Stimulated activated naive CD8-positive, alpha-beta T cell treated with anti-CD3 and anti-CD28 coated beads, Interleukin-15, amount 100 ng/mL, for 72 hours (primary cell): ENCODE measurements around the gene HK2.
"Not testable (repeated sequence)": the region's sequence is repeated elsewhere in the genome, so short reads cannot be mapped to it uniquely, and the experiment has no call there.

Source experiments
- ATAC-seq: fragments of 150-1000 bp; cut with Tn5 transposase; 2 replicates; pipeline ENCODE4 v1.10.0; 2021; ENCODE audit warnings: mild to moderate bottlenecking, moderate library complexity
- DNase-seq, 2 donors: peaks; one replicate each; pipeline ENCODE4 v3.0.0; 2021 to 2022
- H3K27ac Mint-ChIP-seq, 2 donors: one replicate each; pipeline ENCODE4 v1.8.0; 2022; ENCODE audit warnings: mild to moderate bottlenecking in 2 of 2, mixed read lengths in 2 of 2, moderate library complexity in 2 of 2
- H3K27me3 Mint-ChIP-seq: one replicate; pipeline ENCODE4 v1.8.0; 2022; ENCODE audit warnings: mixed read lengths
- H3K4me1 Mint-ChIP-seq: one replicate; pipeline ENCODE4 v1.8.0; 2022; ENCODE audit warnings: mild to moderate bottlenecking, mixed read lengths
- H3K4me3 Mint-ChIP-seq, 2 donors: one replicate each; pipeline ENCODE4 v1.8.0; 2022; ENCODE audit warnings: mild to moderate bottlenecking in 2 of 2, mixed read lengths in 2 of 2, moderate library complexity in 1 of 2
- H3K9me3 Mint-ChIP-seq, 2 donors: one replicate each; pipeline ENCODE4 v1.8.0; 2022; ENCODE audit warnings: mixed read lengths in 2 of 2

HK2 gene

DNA sequence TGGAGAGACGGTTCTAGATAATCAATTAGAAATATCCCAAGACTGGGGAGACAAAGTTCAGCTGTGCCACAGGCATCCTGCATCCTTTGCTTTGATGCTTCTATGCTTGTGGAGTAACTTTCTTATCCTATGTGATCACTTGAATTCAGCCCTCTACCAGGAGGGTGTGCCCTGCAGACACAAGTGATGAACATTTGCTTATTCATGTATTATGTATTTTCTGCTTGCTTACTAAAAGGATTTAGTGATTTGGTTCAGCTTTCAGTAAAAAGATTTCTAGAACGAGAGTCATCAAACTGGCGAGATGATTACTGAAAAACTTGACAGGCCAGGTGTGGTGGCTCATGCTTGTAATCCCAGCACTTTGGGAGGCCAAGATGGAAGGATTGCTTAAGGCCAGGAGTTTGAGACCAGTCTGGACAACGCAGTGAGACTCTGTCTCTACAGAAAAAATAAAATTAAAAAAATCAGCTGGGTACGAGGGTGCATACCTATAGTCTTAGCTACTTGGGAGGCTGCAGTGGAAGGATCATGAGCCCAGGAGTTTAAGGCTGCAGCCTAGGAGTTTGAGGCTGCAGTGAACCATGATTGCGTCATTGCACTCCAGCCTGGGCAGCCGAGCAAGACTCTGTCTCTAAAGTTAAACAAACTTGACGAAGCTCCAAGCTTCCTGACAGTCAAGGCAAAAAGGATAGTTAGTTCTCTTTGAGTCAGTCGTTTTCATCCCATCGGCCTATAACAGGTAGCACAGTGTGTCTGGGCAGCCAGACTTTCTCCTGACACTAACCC lies 13.3 kb downstream of the HK2 start:
- Mint-ChIP-seq H3K4me3 (no peak overlapping the region), H3K4me1 (peaks cover 93% of the 10 kb centered on the region), H3K27me3 (no peaks in the 10 kb centered on the region), H3K27ac (no peak overlapping the region), H3K9me3 (no peaks in the 10 kb centered on the region)
- ATAC-seq (no peak), DNase-seq (no peak)

DNA sequence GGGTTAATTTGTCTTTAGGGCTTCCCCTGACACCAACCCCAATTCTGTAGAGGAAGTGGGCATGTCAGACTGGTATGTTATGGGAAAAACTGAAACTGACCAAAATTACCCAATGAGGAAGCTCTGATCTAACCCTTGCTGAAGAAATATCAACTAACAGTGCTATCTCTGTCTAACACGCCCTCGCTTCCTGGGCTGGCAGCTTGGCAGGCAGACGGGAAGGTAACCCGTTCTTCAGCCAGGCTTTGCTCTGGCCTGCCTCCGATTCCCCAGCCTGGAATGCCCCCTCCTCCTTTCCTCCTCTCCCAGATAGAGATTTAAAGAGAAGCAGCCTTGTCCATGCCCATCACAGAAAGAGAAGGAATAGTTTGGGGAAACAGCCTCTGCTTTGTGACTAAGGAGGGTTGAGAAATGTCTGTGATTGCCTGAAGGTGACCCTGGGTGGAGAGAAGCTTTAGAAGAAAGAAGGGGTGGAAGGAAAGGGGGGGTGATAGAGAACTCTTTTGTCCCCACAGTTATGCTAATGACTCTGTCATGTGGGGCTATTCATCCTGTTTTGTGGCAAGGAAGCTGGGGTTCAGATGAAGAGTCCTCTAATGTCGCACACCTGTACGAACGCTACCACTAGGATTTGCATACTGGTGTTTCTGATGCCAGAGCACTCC lies 15.4 kb downstream of the HK2 start:
- peak; percentile 88 for ATAC-seq
- H3K4me3 Mint-ChIP-seq = peak overlapping the region; percentile 79 to 83
- H3K9me3 Mint-ChIP-seq = no peaks in the 10 kb centered on the region
- peaks cover 78% of the 10 kb centered on the region for H3K4me1 Mint-ChIP-seq
- H3K27ac Mint-ChIP-seq = peak overlapping the region; percentile 92 to 93
- peak in 1 of 2 donors; percentile 45 for DNase-seq
- no peaks in the 10 kb centered on the region for H3K27me3 Mint-ChIP-seq

DNA sequence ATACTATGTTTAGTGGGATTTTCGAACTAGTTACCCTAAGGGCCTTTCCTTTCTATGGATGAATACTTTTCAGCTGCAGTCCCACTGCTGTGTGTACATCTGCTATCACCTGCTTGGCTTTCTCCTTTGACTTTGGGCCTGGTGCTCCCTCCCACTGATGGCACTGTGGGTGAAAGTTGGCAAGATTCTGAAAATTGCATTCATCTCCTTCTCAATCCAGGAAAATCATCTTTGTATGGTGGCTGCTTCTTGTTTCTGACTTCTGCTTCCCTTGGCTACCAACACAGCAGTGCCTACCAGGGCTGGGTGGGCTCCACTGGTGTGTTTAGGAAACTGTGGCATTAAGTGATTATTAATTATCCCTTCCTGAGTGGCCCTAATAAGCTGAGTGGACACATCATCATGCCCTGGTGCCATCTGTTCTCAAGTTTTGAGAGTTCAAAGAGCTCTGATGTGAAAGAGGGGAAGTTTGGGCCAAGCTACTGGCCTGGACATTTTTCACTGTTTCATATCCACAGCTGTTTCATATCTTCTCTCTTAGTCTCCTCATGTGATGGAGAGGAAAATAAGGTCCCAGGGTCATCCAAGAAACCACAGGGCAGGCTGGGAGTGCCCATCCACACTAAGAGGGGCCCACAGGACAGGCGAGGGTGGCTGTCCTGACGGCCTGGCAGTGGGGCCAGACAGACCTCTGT lies 16.7 kb downstream of the HK2 start:
- DNase-seq = no peak
- Mint-ChIP-seq H3K9me3 (no peaks in the 10 kb centered on the region), H3K27ac (peak overlapping the region in 1 of 2 donors; percentile 58), H3K4me3 (no peak overlapping the region), H3K4me1 (peaks cover 71% of the 10 kb centered on the region), H3K27me3 (no peaks in the 10 kb centered on the region)
- ATAC-seq = no peak

DNA sequence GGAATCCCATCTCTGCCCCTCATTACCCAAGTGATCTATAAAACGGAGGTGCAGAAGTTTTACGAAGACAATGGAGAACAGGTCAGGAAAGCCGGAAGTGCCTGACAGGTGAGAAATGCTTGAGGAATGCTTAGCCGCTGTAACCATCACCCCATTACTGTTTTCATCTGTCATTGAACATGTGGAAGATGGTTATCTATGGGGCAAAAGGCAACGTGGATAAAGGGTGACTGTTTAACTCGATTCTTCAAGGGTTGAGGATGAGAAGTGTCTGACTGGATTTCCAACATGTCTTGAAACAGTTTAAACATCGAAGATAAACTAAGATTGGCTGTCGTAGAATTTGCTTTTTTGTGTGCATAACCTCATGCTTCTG lies 17.3 kb downstream of the HK2 start:
- no peak for DNase-seq
- Mint-ChIP-seq H3K9me3 (no peaks in the 10 kb centered on the region), H3K4me1 (peaks cover 70% of the 10 kb centered on the region), H3K27ac (no peak overlapping the region), H3K27me3 (no peaks in the 10 kb centered on the region), H3K4me3 (no peak overlapping the region)
- ATAC-seq = no peak

DNA sequence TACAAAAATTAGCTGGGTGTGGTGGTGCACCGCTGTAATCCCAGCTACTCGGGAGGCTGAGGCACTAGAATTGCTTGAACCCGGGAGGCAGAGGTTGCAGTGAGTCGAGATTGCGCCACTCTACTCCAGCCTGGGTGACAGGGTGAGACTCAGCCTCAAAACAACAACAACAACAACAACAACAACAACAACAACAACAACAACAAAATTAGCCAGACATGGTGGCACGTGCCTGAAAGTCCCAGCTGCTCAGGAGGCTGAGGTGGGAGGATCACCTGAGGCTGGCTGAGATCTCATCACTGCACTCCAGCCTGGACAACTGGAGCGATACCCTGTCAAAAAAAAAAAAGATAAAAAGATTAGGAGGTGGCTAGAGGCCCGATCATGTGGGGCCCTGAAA lies 19.4 kb downstream of the HK2 start:
- H3K4me3 Mint-ChIP-seq, H3K27ac Mint-ChIP-seq, ATAC-seq, DNase-seq, H3K9me3 Mint-ChIP-seq, H3K27me3 Mint-ChIP-seq: not testable (repeated sequence)
- H3K4me1 Mint-ChIP-seq = peaks cover 54% of the 10 kb centered on the region

DNA sequence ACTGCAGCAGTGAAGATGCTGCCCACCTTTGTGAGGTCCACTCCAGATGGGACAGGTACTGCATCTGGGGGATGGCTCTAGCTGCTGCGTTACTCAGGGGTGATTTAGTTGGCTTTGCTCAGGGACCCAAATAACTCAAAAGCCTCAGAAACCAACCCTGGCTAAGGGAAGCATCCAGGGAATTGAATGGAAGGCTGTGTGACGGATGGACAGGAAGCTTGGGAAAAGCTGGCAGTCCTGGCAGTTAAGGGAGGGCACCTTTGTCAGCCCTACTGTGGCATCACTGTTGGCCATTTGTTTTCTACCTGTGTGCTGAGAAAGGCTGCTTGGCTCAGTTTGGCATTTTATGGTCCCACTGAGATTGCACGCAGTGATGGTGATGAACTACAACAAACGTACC lies 20.5 kb downstream of the HK2 start:
- Mint-ChIP-seq H3K4me3 (no peak overlapping the region), H3K4me1 (peaks cover 47% of the 10 kb centered on the region)

DNA sequence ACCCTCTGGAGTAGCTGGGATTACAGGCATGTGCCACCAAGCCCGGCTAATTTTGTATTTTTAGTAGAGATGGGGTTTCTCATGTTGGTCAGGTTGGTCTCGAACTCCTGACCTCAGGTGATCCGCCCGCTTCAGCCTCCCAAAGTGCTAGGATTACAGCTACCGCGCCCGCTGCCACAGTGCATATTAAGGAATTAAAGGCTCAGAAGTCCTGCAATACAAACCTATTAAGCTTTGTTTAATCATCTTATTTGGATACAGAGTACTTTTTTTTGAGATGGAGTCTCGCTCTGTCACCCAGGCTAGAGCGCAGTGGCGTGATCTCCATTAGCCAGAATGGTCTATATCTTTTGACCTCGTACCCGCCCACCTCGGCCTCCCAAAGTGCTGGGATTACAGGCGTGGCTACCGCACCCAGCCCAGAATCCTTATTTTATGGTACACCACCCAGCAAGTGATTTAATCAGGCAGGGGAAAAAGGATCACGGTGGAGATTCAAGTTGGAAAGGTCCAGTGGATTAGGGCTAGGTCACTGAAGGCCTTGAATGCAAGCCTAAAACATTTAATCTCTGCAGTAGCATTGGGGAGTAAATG lies 21.3 kb downstream of the HK2 start:
- not testable (repeated sequence) for H3K27me3 Mint-ChIP-seq

More for the DNA sequence above, 20.5 kb downstream of the HK2 start:
- H3K27me3 Mint-ChIP-seq = no peaks in the 10 kb centered on the region
- DNase-seq (no peak), ATAC-seq (no peak)
- no peaks in the 10 kb centered on the region for H3K9me3 Mint-ChIP-seq
- H3K27ac Mint-ChIP-seq = no peak overlapping the region

DNA sequence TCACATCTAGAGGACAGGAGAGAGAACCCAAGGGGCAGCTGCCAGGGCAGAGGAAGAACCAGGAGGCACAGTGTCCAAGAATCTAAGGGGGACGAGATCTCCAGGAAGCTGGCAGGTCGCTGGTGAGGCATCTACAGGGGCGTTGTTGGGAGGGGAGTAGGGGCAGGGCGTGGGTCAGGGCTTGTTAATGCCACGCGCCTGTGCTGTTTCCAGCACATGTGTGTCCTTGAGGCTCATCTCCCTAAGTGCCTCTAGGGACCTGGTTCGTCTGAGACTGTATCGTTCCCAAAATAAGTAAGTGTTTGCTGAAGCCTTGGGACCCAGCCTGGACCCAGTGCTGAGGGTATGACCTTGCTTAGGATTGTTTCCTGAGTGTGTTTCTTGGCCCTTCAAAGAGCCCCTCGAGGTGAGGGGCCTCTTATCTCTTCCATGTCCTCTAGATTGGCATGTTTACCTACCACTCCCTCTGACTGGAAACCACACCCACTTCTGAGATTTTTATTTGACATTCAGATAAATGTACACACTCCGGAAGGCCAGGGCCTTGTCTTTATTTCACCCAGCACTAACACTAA lies 22.2 kb downstream of the HK2 start:
- Mint-ChIP-seq H3K9me3 (no peaks in the 10 kb centered on the region), H3K27me3 (no peaks in the 10 kb centered on the region)

More for the DNA sequence above, 21.3 kb downstream of the HK2 start:
- DNase-seq, ATAC-seq, H3K4me3 Mint-ChIP-seq, H3K9me3 Mint-ChIP-seq: not testable (repeated sequence)
- Mint-ChIP-seq H3K27ac (peak overlapping the region in 1 of 2 donors; percentile 7), H3K4me1 (peaks cover 39% of the 10 kb centered on the region)

DNA sequence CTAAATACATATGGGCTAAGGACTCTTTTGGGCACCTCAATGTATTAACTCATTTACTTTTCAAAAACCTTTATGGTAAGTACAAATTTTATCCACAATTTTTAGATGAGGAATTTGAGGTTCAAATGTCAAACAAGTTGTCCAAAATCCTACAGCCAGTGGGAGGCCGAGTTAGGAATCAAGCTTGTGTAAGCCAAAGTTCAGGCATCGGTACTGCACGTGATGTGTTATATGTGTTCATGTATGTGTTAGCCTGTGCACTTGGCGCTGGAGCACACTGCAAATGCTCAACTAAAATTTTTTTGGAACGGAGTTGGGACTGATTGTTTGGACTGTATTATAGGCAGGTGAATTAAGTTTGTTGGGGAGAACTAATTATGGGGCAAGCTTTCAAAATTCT lies 22.7 kb downstream of the HK2 start:
- Mint-ChIP-seq H3K4me3 (no peak overlapping the region), H3K4me1 (peaks cover 35% of the 10 kb centered on the region), H3K9me3 (no peaks in the 10 kb centered on the region), H3K27me3 (no peaks in the 10 kb centered on the region), H3K27ac (no peak overlapping the region)
- ATAC-seq (no peak), DNase-seq (no peak)

More for the DNA sequence above, 22.2 kb downstream of the HK2 start:
- DNase-seq (no peak), ATAC-seq (no peak)
- H3K4me1 Mint-ChIP-seq = peaks cover 36% of the 10 kb centered on the region
- H3K27ac Mint-ChIP-seq = peak overlapping the region in 1 of 2 donors; percentile 64
- no peak overlapping the region for H3K4me3 Mint-ChIP-seq

DNA sequence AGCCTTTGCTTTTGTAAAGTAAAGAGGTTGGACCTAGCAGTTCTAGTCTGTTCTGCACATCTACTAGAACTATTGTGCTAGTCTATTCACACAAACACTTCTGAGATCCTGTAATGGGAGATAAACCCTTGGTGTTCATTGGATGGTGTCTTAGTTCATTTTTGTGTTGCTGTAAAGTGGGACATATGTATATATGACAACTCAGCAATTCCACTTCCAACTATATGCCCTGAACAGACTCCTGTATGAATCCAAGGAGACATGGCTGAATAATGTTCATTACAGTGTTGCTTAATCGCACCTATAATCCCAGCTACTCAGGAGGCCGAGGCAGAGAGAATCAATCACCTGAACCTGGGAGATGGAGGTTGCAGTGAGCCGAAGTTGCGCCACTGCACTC lies 23.3 kb downstream of the HK2 start:
- Mint-ChIP-seq H3K9me3 (no peaks in the 10 kb centered on the region), H3K4me3 (no peak overlapping the region), H3K27ac (no peak overlapping the region), H3K27me3 (no peaks in the 10 kb centered on the region), H3K4me1 (peaks cover 37% of the 10 kb centered on the region)
- DNase-seq = no peak
- no peak for ATAC-seq

DNA sequence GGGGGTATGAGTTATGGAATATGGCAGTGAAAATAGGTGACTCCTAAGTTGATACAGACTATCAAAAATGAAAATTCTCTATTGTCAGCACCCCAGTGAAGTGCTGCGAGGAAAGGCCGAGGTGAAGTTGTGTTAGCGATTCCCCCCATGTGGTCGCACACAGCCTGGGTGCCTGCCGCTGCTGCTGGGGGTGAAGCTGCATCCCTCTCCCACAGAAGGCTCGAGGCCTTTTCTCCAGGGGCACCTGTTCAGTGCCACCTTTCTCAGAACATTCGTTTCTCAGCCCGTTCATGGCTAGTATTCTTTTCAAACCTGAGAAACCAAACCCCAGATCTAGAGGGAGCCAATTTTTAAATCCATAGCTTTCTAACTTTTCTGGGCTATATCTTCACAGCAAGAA lies 23.8 kb downstream of the HK2 start:
- Mint-ChIP-seq H3K27ac (no peak overlapping the region), H3K27me3 (no peaks in the 10 kb centered on the region), H3K4me3 (no peak overlapping the region), H3K9me3 (no peaks in the 10 kb centered on the region), H3K4me1 (peaks cover 41% of the 10 kb centered on the region)
- DNase-seq = no peak
- no peak for ATAC-seq

DNA sequence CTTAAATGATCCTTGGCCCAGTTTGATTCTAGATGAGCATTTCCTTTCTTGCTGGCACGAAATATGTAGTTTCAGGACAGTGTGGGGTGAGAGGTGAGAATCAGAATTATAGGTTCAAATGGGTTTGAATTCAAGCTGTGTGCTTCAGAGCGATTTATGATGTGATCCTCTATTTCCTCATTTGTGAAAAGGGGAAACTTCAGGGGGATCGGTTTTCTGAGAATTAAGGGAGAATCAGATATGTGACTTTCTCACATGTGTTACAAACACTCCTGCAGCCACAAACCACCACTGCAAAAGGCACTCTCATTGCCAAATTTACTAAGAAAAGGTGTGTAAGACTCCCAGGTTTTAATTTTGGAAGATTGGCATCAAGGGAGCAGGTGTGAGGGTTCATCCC lies 24.4 kb downstream of the HK2 start:
- H3K27ac Mint-ChIP-seq = peak overlapping the region in 1 of 2 donors; percentile 59
- no peaks in the 10 kb centered on the region for H3K27me3 Mint-ChIP-seq
- ATAC-seq (no peak), DNase-seq (no peak)
- peaks cover 47% of the 10 kb centered on the region for H3K4me1 Mint-ChIP-seq
- no peaks in the 10 kb centered on the region for H3K9me3 Mint-ChIP-seq
- no peak overlapping the region for H3K4me3 Mint-ChIP-seq

DNA sequence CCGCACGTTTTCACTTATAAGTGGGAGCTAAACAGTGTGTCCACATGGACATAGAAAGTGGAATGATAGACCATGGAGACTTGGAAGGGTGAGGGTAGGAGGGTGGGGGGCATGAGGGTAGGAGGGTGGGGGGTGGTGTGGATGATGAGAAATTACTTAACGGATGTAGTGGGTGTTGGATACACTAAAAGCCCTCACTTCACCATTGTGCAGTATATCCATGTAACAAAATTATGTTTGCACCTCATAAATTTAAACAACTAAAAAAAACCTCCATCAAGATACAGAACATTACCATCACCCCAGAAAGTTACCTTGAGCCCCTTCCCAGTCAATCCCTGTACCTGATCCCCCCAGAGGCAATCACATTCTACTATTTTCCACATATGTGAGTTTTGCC lies 26.2 kb downstream of the HK2 start:
- Mint-ChIP-seq H3K9me3 (no peaks in the 10 kb centered on the region), H3K4me1 (peaks cover 45% of the 10 kb centered on the region), H3K27me3 (no peaks in the 10 kb centered on the region), H3K4me3 (no peak overlapping the region), H3K27ac (no peak overlapping the region)
- DNase-seq (no peak), ATAC-seq (no peak)

DNA sequence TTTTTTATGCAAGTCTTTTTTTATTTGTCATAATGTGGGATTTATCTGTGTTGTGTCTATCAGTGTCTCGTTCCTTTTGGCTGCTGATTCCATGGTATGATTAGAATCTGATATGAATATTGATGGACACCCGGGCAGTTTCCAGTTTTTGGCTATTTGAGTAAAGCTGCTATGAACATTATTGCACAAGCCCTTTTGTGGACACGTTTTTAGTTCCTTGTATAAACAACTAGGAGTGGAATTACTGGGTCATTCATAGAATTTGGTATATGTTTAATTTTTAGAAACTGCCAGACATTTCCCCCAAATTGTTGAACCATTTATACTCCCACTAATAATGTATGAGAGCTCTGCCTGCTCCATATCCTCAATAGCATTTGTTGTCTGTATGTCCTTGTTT lies 26.6 kb downstream of the HK2 start:
- no peaks in the 10 kb centered on the region for H3K9me3 Mint-ChIP-seq
- no peak for DNase-seq
- H3K27ac Mint-ChIP-seq = no peak overlapping the region
- no peak overlapping the region for H3K4me3 Mint-ChIP-seq
- no peaks in the 10 kb centered on the region for H3K27me3 Mint-ChIP-seq
- H3K4me1 Mint-ChIP-seq = peaks cover 40% of the 10 kb centered on the region
- ATAC-seq = no peak

DNA sequence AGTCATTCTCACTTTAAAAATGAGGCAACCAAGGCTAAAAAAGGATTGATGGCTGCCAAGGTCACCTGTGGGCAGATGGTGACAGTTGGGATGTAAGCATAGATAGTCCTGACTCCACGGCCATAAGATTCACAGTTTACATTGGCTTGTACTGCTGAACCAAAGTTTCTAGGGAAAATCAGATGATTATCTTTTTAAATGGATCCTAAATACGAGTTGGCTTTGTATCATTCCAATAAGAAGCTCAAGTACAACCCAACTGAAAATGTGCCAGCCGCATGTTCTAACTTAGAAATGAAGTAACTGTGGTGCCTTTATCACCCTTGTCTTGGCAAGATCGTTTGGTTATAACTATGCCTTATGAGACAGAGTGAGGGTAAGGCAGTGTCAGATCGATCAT lies 27.6 kb downstream of the HK2 start:
- Mint-ChIP-seq H3K9me3 (no peaks in the 10 kb centered on the region), H3K4me3 (no peak overlapping the region), H3K27me3 (no peaks in the 10 kb centered on the region), H3K4me1 (peaks cover 34% of the 10 kb centered on the region), H3K27ac (no peak overlapping the region)
- DNase-seq = no peak
- no peak for ATAC-seq
